H9 (cell line): ENCODE measurements around the gene WIPF1. TPM values are rescaled to one million over a fixed set of nuclear protein-coding genes. Genes with fewer than 3 reads are reported as not detected.

Source experiments
- DNase-seq: peaks from one replicate; pipeline ENCODE4 v3.0.0-alpha.2; 2017
- H2AFZ ChIP-seq: one replicate; pipeline ENCODE4 v1.6.1; 2013; ENCODE audit warnings: mild to moderate bottlenecking, low read length, control low read depth, moderate library complexity
- H2AK5ac ChIP-seq: 2 replicates; pipeline ENCODE4 v1.6.1; 2013; ENCODE audit warnings: low read length, control low read depth, mixed read lengths; ENCODE audit not compliant: insufficient read length
- H2BK120ac ChIP-seq: one replicate; pipeline ENCODE4 v1.6.1; 2013; ENCODE audit warnings: low read depth, mild to moderate bottlenecking, low read length, control low read depth, inconsistent platforms; ENCODE audit not compliant: poor library complexity, severe bottlenecking
- H2BK12ac ChIP-seq: 2 replicates; pipeline ENCODE4 v1.6.1; 2013; ENCODE audit warnings: low read length, control low read depth, mixed read lengths, low read depth; ENCODE audit not compliant: insufficient read length
- H2BK15ac ChIP-seq: 2 replicates; pipeline ENCODE4 v1.6.1; 2013; ENCODE audit warnings: low read depth, low read length, control low read depth
- H2BK20ac ChIP-seq: one replicate; pipeline ENCODE4 v1.6.1; 2013; ENCODE audit warnings: low read depth, mild to moderate bottlenecking, low read length, control low read depth, inconsistent platforms; ENCODE audit not compliant: poor library complexity, severe bottlenecking
- H2BK5ac ChIP-seq: 2 replicates; pipeline ENCODE4 v1.6.1; 2013; ENCODE audit warnings: low read length, control low read depth, mixed read lengths; ENCODE audit not compliant: insufficient read length
- H3K14ac ChIP-seq: 2 replicates; pipeline ENCODE4 v1.6.1; 2013; ENCODE audit warnings: low read length, control low read depth; ENCODE audit not compliant: insufficient read depth
- H3K18ac ChIP-seq: 2 replicates; pipeline ENCODE4 v1.6.1; 2013; ENCODE audit warnings: low read depth, mild to moderate bottlenecking, mixed read lengths, low read length, control low read depth; ENCODE audit not compliant: insufficient read length
- H3K23ac ChIP-seq: 2 replicates; pipeline ENCODE4 v1.6.1; 2013; ENCODE audit warnings: low read length, control low read depth, mixed read lengths, low read depth; ENCODE audit not compliant: insufficient read length
- H3K23me2 ChIP-seq: 2 replicates; pipeline ENCODE4 v1.6.1; 2013; ENCODE audit warnings: low read depth, mild to moderate bottlenecking, mixed read lengths, low read length, control low read depth; ENCODE audit not compliant: insufficient read length, poor library complexity, severe bottlenecking
- H3K27ac ChIP-seq: 2 replicates; pipeline ENCODE4 v1.5.1; 2013; ENCODE audit warnings: low read length, control low read depth, mixed read lengths, low read depth; ENCODE audit not compliant: insufficient read length
- H3K27me3 ChIP-seq: 2 replicates; pipeline ENCODE4 v1.6.1; 2013; ENCODE audit warnings: low read length, control low read depth, inconsistent platforms; ENCODE audit not compliant: insufficient read depth
- H3K4ac ChIP-seq: 2 replicates; pipeline ENCODE4 v1.6.1; 2013; ENCODE audit warnings: low read depth, mild to moderate bottlenecking, control low read depth, inconsistent platforms, low read length, moderate library complexity
- H3K4me1 ChIP-seq: 2 replicates; pipeline ENCODE4 v1.6.1; 2013; ENCODE audit warnings: low read length, control low read depth, inconsistent platforms; ENCODE audit not compliant: insufficient read depth
- H3K4me2 ChIP-seq: 2 replicates; pipeline ENCODE4 v1.6.1; 2013; ENCODE audit warnings: low read length, control low read depth, mixed read lengths; ENCODE audit not compliant: insufficient read length, insufficient read depth
- H3K56ac ChIP-seq: 2 replicates; pipeline ENCODE4 v1.6.1; 2013; ENCODE audit warnings: low read depth, mild to moderate bottlenecking, mixed read lengths, low read length, control low read depth; ENCODE audit not compliant: insufficient read length
- H3K79me1 ChIP-seq: 2 replicates; pipeline ENCODE4 v1.6.1; 2013; ENCODE audit warnings: low read depth, mild to moderate bottlenecking, moderate library complexity, low read length, control low read depth, inconsistent platforms; ENCODE audit not compliant: insufficient read depth, poor library complexity, severe bottlenecking
- H3K79me2 ChIP-seq: 2 replicates; pipeline ENCODE4 v1.6.1; 2013; ENCODE audit warnings: low read length, control low read depth, inconsistent platforms; ENCODE audit not compliant: insufficient read depth
- H3K9ac ChIP-seq: 2 replicates; pipeline ENCODE4 v1.6.1; 2013; ENCODE audit warnings: low read length, control low read depth, mixed read lengths; ENCODE audit not compliant: insufficient read length; ENCODE audit errors: extremely low read depth
- H3K9me3 ChIP-seq: one replicate; pipeline ENCODE4 v1.6.1; 2013; ENCODE audit warnings: low read depth, low read length, inconsistent platforms; ENCODE audit not compliant: control insufficient read depth
- H3T11ph ChIP-seq: one replicate; pipeline ENCODE4 v1.6.1; 2013; ENCODE audit warnings: mild to moderate bottlenecking, low read length, control low read depth, inconsistent platforms
- H4K20me1 ChIP-seq: one replicate; pipeline ENCODE4 v1.6.1; 2013; ENCODE audit not compliant: control insufficient read depth, insufficient read length, insufficient read depth
- H4K5ac ChIP-seq: 2 replicates; pipeline ENCODE4 v1.6.1; 2013; ENCODE audit warnings: low read depth, mild to moderate bottlenecking, mixed read lengths, low read length, control low read depth; ENCODE audit not compliant: insufficient read length
- H4K8ac ChIP-seq: replicated peaks from 2 replicates; pipeline ENCODE4 v1.6.1; 2013; ENCODE audit warnings: low read length, control low read depth, mixed read lengths, low read depth; ENCODE audit not compliant: insufficient read length
- H4K91ac ChIP-seq: 2 replicates; pipeline ENCODE4 v1.6.1; 2013; ENCODE audit warnings: low read depth, mild to moderate bottlenecking, moderate library complexity, mixed read lengths, low read length, control low read depth; ENCODE audit not compliant: insufficient read length
- H3K27ac Mint-ChIP-seq, 3 experiments: 2 replicates in 2 of 3; 3 replicates in 1 of 3; pipeline ENCODE4 v1.8.0; 2020 to 2021; ENCODE audit warnings: mixed read lengths in 3 of 3, mild to moderate bottlenecking in 1 of 3, moderate library complexity in 1 of 3
- H3K27me3 Mint-ChIP-seq: 2 replicates; pipeline ENCODE4 v1.8.0; 2021; ENCODE audit warnings: low read depth, mild to moderate bottlenecking, moderate library complexity, mixed read lengths
- H3K36me3 Mint-ChIP-seq, 3 experiments: 2 replicates in 2 of 3; 3 replicates in 1 of 3; pipeline ENCODE4 v1.8.0; 2020 to 2021; ENCODE audit warnings: low read depth in 3 of 3, mixed read lengths in 3 of 3; ENCODE audit not compliant: insufficient read depth in 1 of 3
- H3K4me1 Mint-ChIP-seq, 2 experiments: 2 replicates each; pipeline ENCODE4 v1.8.0; 2020; ENCODE audit warnings: mixed read lengths in 2 of 2
- H3K4me3 Mint-ChIP-seq, 2 experiments: 2 replicates in 1 of 2; 3 replicates in 1 of 2; pipeline ENCODE4 v1.8.0; 2020 to 2021; ENCODE audit warnings: mild to moderate bottlenecking in 2 of 2, mixed read lengths in 2 of 2, moderate library complexity in 1 of 2
- H3K9me3 Mint-ChIP-seq, 2 experiments: 2 replicates in 1 of 2; 3 replicates in 1 of 2; pipeline ENCODE4 v1.8.0; 2020; ENCODE audit warnings: mild to moderate bottlenecking in 2 of 2, mixed read lengths in 2 of 2, moderate library complexity in 1 of 2
- CTCF ChIP-seq: fragments of 200-600 bp; sonication (generic); conservative IDR thresholded peaks from 3 replicates; pipeline ENCODE4 v1.8.0; 2021; ENCODE audit warnings: antibody characterized with exemption, mild to moderate bottlenecking
- WGBS: extraction: QIAGEN DNeasy Blood & Tissue Kit; methylation state at CpG from one replicate; pipeline ENCODE4 v1.1.7; 2013; ENCODE audit warnings: missing lambda C conversion rate, low lambda C conversion rate, mixed read lengths; ENCODE audit not compliant: insufficient read length; ENCODE audit errors: extremely low coverage; 5-methylcytosine and 5-hydroxymethylcytosine counted together
- total RNA-seq: library from RNA; stranded (reverse); gene quantifications from 2 replicates; pipeline ENCODE4 v1.2.1, GENCODE V29; 2021

The WIPF1 gene
- total RNA-seq, 1 experiment from 2014 or later: 5.1 TPM

- no peak overlapping the region for H3K4me2 ChIP-seq
- no peak overlapping the region for H2BK20ac ChIP-seq
- H3K56ac ChIP-seq: no peak overlapping the region
- Mint-ChIP-seq H3K4me1 (peaks cover 3 to 6% of the 10 kb centered on the region in 2 experiments; a peak in 3 of 4 replicates), H3K4me3 (no peak overlapping the region), H3K27me3 (no peaks in the 10 kb centered on the region), H3K9me3 (no peaks in the 10 kb centered on the region; a peak in 1 of 5 replicates), H3K27ac (no peak overlapping the region), H3K36me3 (no peaks in the 10 kb centered on the region)
- no peak overlapping the region for H3K9ac ChIP-seq
- H3K9me3 ChIP-seq: no peaks in the 10 kb centered on the region
- no peaks in the 10 kb centered on the region for H3K79me2 ChIP-seq
- no peaks in the 10 kb centered on the region for H3K79me1 ChIP-seq
- no peaks in the 10 kb centered on the region for H3K27me3 ChIP-seq
- no peak overlapping the region for H3K14ac ChIP-seq
- no peak overlapping the region for H3K23ac ChIP-seq
- no peak overlapping the region for H4K8ac ChIP-seq
- H2BK120ac ChIP-seq: no peak overlapping the region
- H2BK5ac ChIP-seq: no peak overlapping the region
- no peak overlapping the region for H2BK12ac ChIP-seq
- no peak for DNase-seq
- no peak overlapping the region for H3T11ph ChIP-seq
- H4K91ac ChIP-seq: no peak overlapping the region
- WGBS: no CpG with 5 or more reads among the region's 11 CpGs
- H2BK15ac ChIP-seq: no peak overlapping the region
- no peak overlapping the region for H3K27ac ChIP-seq
- H2AK5ac ChIP-seq: no peak overlapping the region
- H3K4me1 ChIP-seq: peaks cover 3% of the 10 kb centered on the region; the same call in 1 of the 2 replicates
- no peak overlapping the region for H3K18ac ChIP-seq
- H4K5ac ChIP-seq: no peak overlapping the region
- no peak overlapping the region for H2AFZ ChIP-seq
- TF ChIP-seq CTCF: no peak
- no peaks in the 10 kb centered on the region for H4K20me1 ChIP-seq
- H3K23me2 ChIP-seq: no peaks in the 10 kb centered on the region
- no peak overlapping the region for H3K4ac ChIP-seq
Measured at GRCh38 chr2:174631009-174631981, 33.7 kb upstream of the WIPF1 start.
